ENCODE data around the gene CA5A. TPM values are rescaled to one million over a fixed set of nuclear protein-coding genes. Genes with fewer than 3 reads are reported as not detected.

CA5A gene
- total RNA-seq, 1 donor from 2014 or later, result not detected

DNA sequence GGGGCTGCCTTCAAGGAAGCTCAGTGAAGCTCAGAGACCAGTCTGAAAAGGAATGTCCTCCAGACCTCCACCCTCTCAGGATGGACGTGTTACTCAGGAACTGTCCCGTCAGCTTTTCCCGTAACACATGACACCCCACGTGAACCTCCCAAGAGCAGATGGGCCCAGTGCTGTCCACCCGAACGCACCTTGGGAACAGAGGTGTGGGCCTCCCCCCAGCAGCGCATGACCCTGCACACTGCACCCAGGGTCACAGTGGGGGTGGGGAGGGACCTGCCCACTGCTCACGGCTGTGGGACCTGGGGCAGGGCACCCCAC, 88.9 kb downstream of the CA5A start:
- intact Hi-C loops (cut with DNase I), result no loop called here
- Histone ChIP-seq H3K27me3 (no peaks in the 10 kb centered on the region), H3K4me3 (no peak overlapping the region), H3K27ac (no peak overlapping the region), H3K36me3 (no peaks in the 10 kb centered on the region), H3K9me3 (no peaks in the 10 kb centered on the region), H3K4me1 (peaks cover 9% of the 10 kb centered on the region)
- no peak for DNase-seq
- TF ChIP-seq, protein P1, sequence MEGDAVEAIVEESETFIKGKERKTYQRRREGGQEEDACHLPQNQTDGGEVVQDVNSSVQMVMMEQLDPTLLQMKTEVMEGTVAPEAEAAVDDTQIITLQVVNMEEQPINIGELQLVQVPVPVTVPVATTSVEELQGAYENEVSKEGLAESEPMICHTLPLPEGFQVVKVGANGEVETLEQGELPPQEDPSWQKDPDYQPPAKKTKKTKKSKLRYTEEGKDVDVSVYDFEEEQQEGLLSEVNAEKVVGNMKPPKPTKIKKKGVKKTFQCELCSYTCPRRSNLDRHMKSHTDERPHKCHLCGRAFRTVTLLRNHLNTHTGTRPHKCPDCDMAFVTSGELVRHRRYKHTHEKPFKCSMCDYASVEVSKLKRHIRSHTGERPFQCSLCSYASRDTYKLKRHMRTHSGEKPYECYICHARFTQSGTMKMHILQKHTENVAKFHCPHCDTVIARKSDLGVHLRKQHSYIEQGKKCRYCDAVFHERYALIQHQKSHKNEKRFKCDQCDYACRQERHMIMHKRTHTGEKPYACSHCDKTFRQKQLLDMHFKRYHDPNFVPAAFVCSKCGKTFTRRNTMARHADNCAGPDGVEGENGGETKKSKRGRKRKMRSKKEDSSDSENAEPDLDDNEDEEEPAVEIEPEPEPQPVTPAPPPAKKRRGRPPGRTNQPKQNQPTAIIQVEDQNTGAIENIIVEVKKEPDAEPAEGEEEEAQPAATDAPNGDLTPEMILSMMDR (IDR thresholded peaks at IDR 0.05), result no peak
- no peak for ATAC-seq

- no peak overlapping the region for H3K4me3 ChIP-seq
- DNase-seq (no peak), ATAC-seq (no peak)
- no peaks in the 10 kb centered on the region for H3K36me3 ChIP-seq
- H3K27ac ChIP-seq, result no peak overlapping the region
- no peaks in the 10 kb centered on the region for H3K27me3 ChIP-seq
- no peaks in the 10 kb centered on the region for H3K9me3 ChIP-seq
- H3K4me1 ChIP-seq, result peaks cover 9% of the 10 kb centered on the region
- TF ChIP-seq, protein P1 (IDR thresholded peaks at IDR 0.05), result no peak
- intact Hi-C loops (cut with DNase I), result no loop called here
These were observed 89.4 kb downstream of the CA5A start for GRCh38 chr16:87846705-87847466.

DNA sequence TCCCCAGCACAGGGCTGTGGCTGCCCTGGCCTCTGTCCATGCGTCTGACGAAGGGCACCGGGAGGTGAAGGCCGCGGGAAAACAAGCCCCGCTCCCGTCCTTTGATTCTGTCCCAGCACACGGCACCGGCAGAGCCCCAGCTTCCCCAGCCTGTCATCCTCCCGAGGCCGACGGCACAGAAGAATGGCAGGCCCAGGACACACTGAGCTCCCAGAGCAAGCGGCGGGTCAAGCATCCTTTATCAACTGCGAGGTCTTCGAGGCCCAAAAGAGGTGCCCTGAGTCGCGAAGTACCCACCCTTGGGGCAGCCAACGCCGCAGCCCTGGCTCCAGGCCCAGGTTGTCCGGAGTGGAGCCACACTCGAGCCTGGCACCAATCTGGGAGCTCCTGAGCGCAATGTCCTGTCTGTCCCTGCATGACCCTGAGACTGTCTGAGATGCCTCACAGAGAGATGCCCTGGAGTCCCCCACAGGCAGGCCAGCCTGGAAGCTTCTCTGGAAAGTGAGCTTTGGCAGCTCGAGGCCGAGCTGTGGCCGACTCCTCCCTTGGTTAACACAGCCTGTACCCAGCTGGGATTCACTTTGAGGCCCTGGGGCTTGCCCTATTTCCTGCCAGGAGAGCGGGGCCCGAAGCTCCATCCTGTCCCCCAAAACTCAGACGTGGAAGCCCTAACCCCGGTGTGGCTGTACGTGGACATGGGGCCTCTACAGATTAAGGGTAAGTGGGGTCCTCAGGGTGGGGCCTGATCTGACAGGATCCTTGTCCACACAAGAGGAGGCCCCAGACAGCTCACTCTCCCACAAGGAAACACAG, 90.3 kb downstream of the CA5A start:
- H3K27me3 ChIP-seq, result no peaks in the 10 kb centered on the region
- intact Hi-C loops (cut with DNase I), result no loop called here
- ATAC-seq, result no peak
- DNase-seq, result no peak
- TF ChIP-seq, protein P1 (IDR thresholded peaks at IDR 0.05), result no peak
- peaks cover 1% of the 10 kb centered on the region for H3K36me3 ChIP-seq
- peaks cover 9% of the 10 kb centered on the region for H3K4me1 ChIP-seq
- H3K27ac ChIP-seq, result no peak overlapping the region
- no peaks in the 10 kb centered on the region for H3K9me3 ChIP-seq
- H3K4me3 ChIP-seq, result no peak overlapping the region

- TF ChIP-seq, protein P1 (IDR thresholded peaks at IDR 0.05), result no peak
- no peak overlapping the region for H3K4me3 ChIP-seq
- H3K4me1 ChIP-seq, result peaks cover 3% of the 10 kb centered on the region
- DNase-seq, result no peak
- no peak overlapping the region for H3K27ac ChIP-seq
- H3K9me3 ChIP-seq, result no peaks in the 10 kb centered on the region
- H3K27me3 ChIP-seq, result no peaks in the 10 kb centered on the region
- intact Hi-C loops (cut with DNase I), result no loop called here
- ATAC-seq, result no peak
- H3K36me3 ChIP-seq, result peaks cover 4% of the 10 kb centered on the region
These were observed 91.1 kb downstream of the CA5A start for GRCh38 chr16:87845213-87845612.

GRCh38 chr16:87844809-87845208, 91.5 kb downstream of the CA5A start:
- no peak for DNase-seq
- ATAC-seq, result no peak
- TF ChIP-seq, protein P1 (IDR thresholded peaks at IDR 0.05), result no peak
- H3K4me1 ChIP-seq, result no peaks in the 10 kb centered on the region
- peaks cover 5% of the 10 kb centered on the region for H3K36me3 ChIP-seq
- no peak overlapping the region for H3K4me3 ChIP-seq
- intact Hi-C loops (cut with DNase I), result no loop called here
- no peaks in the 10 kb centered on the region for H3K27me3 ChIP-seq
- no peak overlapping the region for H3K27ac ChIP-seq
- no peaks in the 10 kb centered on the region for H3K9me3 ChIP-seq
